ENCODE results near the gene ZNF490. TPM values are rescaled to one million over a fixed set of nuclear protein-coding genes. Genes with fewer than 3 reads are reported as not detected.

Gene ZNF490
- total RNA-seq (2014; rRNA removed; shearing (Covaris generic)) = 4.0 and 11.8 TPM in 2 replicates
- 2.6 and 2.7 TPM in 2 replicates for polyA plus RNA-seq (2016; fragmentation: Nextera tagmentation; extraction: Ambion mirVana)

- H3K27me3 ChIP-seq (replicated peaks; ENCODE audit: insufficient read depth) = no peaks in the 10 kb centered on the region
- WGBS, 2 experiments (ENCODE audit: low coverage in 1 of 2, low lambda C conversion rate in 2 of 2, missing lambda C conversion rate in 2 of 2) = 1% methylated on average over 60 of the region's 61 CpGs
- H3K9me3 ChIP-seq (ENCODE audit: low read depth) = no peaks in the 10 kb centered on the region
- H3K9ac ChIP-seq = peak within 1 kb of the TSS; percentile 98
- in situ Hi-C loops (cut with MboI) = no loop called here
- peak; percentile 100 for DNase-seq
- peaks cover 11% of the 10 kb centered on the region for H3F3A ChIP-seq (ENCODE audit: insufficient read depth)
- H3K9me2 ChIP-seq (ENCODE audit: insufficient read depth) = no peaks in the 10 kb centered on the region
- peaks cover 10% of the 10 kb centered on the region for H3K4me1 ChIP-seq (ENCODE audit: insufficient read depth)
- peak within 1 kb of the TSS; percentile 93 for H3K4me2 ChIP-seq (ENCODE audit: unreplicated experiment)
- peaks cover 81% of the 10 kb centered on the region for H3K79me2 ChIP-seq (ENCODE audit: insufficient read depth)
- peak within 1 kb of the TSS; percentile 91 for H3K4me3 ChIP-seq
- no peaks in the 10 kb centered on the region; the same call in 1 of the 2 replicates for H4K20me1 ChIP-seq (ENCODE audit: insufficient read depth)
- peaks cover 5% of the 10 kb centered on the region for H3K36me3 ChIP-seq (ENCODE audit: low read depth)
- peak within 1 kb of the TSS; percentile 93 for H3K27ac ChIP-seq
- H2AFZ ChIP-seq = peak within 1 kb of the TSS; percentile 99
- TF ChIP-seq EZH2phosphoT487 (IDR thresholded peaks at IDR 0.05; ENCODE audit: insufficient read depth, low read depth) (no peak), EZH2 (IDR thresholded peaks at IDR 0.05; ENCODE audit: insufficient read depth, poor library complexity, severe bottlenecking) (no peak)
These were observed at the start of gene ZNF490, which contains the start of gene ZNF791 for GRCh38 chr19:12610540-12611360. Gene ZNF490 (minus strand): TSS chr19:12610813. CDS start chr19:12610680, 133 bp downstream. Gene ZNF791 (plus strand): TSS chr19:12610920. CDS start chr19:12611080, 160 bp downstream.

GRCh38 chr19:12657966-12658365 is 47.4 kb upstream of the ZNF490 start:
- TF ChIP-seq EZH2phosphoT487 (IDR thresholded peaks at IDR 0.05; ENCODE audit: insufficient read depth, low read depth) (no peak), EZH2 (IDR thresholded peaks at IDR 0.05; ENCODE audit: insufficient read depth, poor library complexity, severe bottlenecking) (no peak)
- Histone ChIP-seq H3K27me3 (replicated peaks; ENCODE audit: insufficient read depth) (no peaks in the 10 kb centered on the region), H2AFZ (no peak overlapping the region), H3K79me2 (ENCODE audit: insufficient read depth) (no peaks in the 10 kb centered on the region), H3F3A (ENCODE audit: insufficient read depth) (no peaks in the 10 kb centered on the region), H3K36me3 (ENCODE audit: low read depth) (peaks cover 6% of the 10 kb centered on the region; the same call in 1 of the 2 replicates), H3K9me3 (ENCODE audit: low read depth) (no peaks in the 10 kb centered on the region), H3K9ac (no peak overlapping the region), H3K27ac (no peak overlapping the region), H3K9me2 (ENCODE audit: insufficient read depth) (no peaks in the 10 kb centered on the region), H4K20me1 (ENCODE audit: insufficient read depth) (no peaks in the 10 kb centered on the region), H3K4me1 (ENCODE audit: insufficient read depth) (no peaks in the 10 kb centered on the region), H3K4me3 (no peak overlapping the region), H3K4me2 (ENCODE audit: unreplicated experiment) (no peak overlapping the region)
- WGBS, 2 experiments (ENCODE audit: low coverage in 1 of 2, low lambda C conversion rate in 2 of 2, missing lambda C conversion rate in 2 of 2) = 91 to 99% methylated on average over 19 to 22 of the region's 22 CpGs
- in situ Hi-C loops (cut with MboI) = no loop called here
- DNase-seq = no peak

GRCh38 chr19:12656899-12657571 is 46.4 kb upstream of the ZNF490 start:
- Histone ChIP-seq H3K9ac (no peak overlapping the region), H3K4me2 (ENCODE audit: unreplicated experiment) (no peak overlapping the region), H3K9me2 (ENCODE audit: insufficient read depth) (no peaks in the 10 kb centered on the region), H3K36me3 (ENCODE audit: low read depth) (peaks cover 6% of the 10 kb centered on the region; the same call in 1 of the 2 replicates), H3K4me3 (no peak overlapping the region), H3K27ac (no peak overlapping the region), H3K27me3 (replicated peaks; ENCODE audit: insufficient read depth) (no peaks in the 10 kb centered on the region), H3K9me3 (ENCODE audit: low read depth) (no peaks in the 10 kb centered on the region), H3K79me2 (ENCODE audit: insufficient read depth) (no peaks in the 10 kb centered on the region), H3K4me1 (ENCODE audit: insufficient read depth) (no peaks in the 10 kb centered on the region), H2AFZ (no peak overlapping the region), H3F3A (ENCODE audit: insufficient read depth) (no peaks in the 10 kb centered on the region), H4K20me1 (ENCODE audit: insufficient read depth) (no peaks in the 10 kb centered on the region)
- TF ChIP-seq EZH2 (IDR thresholded peaks at IDR 0.05; ENCODE audit: insufficient read depth, poor library complexity, severe bottlenecking) = no peak
- in situ Hi-C loops (cut with MboI) = no loop called here
- DNase-seq = peak; percentile 39
- 60 to 64% methylated on average over 30 to 50 of the region's 50 CpGs for WGBS, 2 experiments (ENCODE audit: low coverage in 1 of 2, low lambda C conversion rate in 2 of 2, missing lambda C conversion rate in 2 of 2)

GRCh38 chr19:12655546-12655945 is 44.9 kb upstream of the ZNF490 start:
- DNase-seq = no peak
- 90 to 93% methylated on average over 8 of the region's 8 CpGs for WGBS, 2 experiments (ENCODE audit: low coverage in 1 of 2, low lambda C conversion rate in 2 of 2, missing lambda C conversion rate in 2 of 2)
- in situ Hi-C loops (cut with MboI) = no loop called here

More at GRCh38 chr19:12655546-12655945, 44.9 kb upstream of the ZNF490 start:
- no peak overlapping the region for H3K9ac ChIP-seq
- peaks cover 6% of the 10 kb centered on the region; the same call in 1 of the 2 replicates for H3K36me3 ChIP-seq (ENCODE audit: low read depth)
- no peak overlapping the region for H3K4me3 ChIP-seq
- no peak for TF ChIP-seq EZH2phosphoT487 (IDR thresholded peaks at IDR 0.05; ENCODE audit: insufficient read depth, low read depth)
- TF ChIP-seq EZH2 (IDR thresholded peaks at IDR 0.05; ENCODE audit: insufficient read depth, poor library complexity, severe bottlenecking) = no peak
- H4K20me1 ChIP-seq (ENCODE audit: insufficient read depth) = no peaks in the 10 kb centered on the region
- H3K27me3 ChIP-seq (replicated peaks; ENCODE audit: insufficient read depth) = no peaks in the 10 kb centered on the region
- no peaks in the 10 kb centered on the region for H3F3A ChIP-seq (ENCODE audit: insufficient read depth)
- H3K9me2 ChIP-seq (ENCODE audit: insufficient read depth) = no peaks in the 10 kb centered on the region
- no peaks in the 10 kb centered on the region for H3K9me3 ChIP-seq (ENCODE audit: low read depth)
- H2AFZ ChIP-seq = no peak overlapping the region
- no peaks in the 10 kb centered on the region for H3K4me1 ChIP-seq (ENCODE audit: insufficient read depth)
- no peak overlapping the region for H3K4me2 ChIP-seq (ENCODE audit: unreplicated experiment)
- H3K27ac ChIP-seq = no peak overlapping the region
- H3K79me2 ChIP-seq (ENCODE audit: insufficient read depth) = no peaks in the 10 kb centered on the region
